Gastroesophageal sphincter (tissue), 4 donors: ENCODE data around the gene ZNF750. TPM values are rescaled to one million over a fixed set of nuclear protein-coding genes. Genes with fewer than 3 reads are reported as not detected.

Experiments used
- ATAC-seq: fragments of 150-250 bp; one replicate; pipeline ENCODE4 v1.9.1; 2016; ENCODE audit warnings: mild to moderate bottlenecking, moderate library complexity
- H3K27ac ChIP-seq, 4 donors: fragments of 200-600 bp; sonication (generic) in 3 of 4; 1 replicate in 3 of 4; 2 replicates in 1 of 4; pipeline ENCODE4 v1.5.1; 2016 to 2019
- H3K27me3 ChIP-seq: fragments of 200-600 bp; sonication (generic); one replicate; pipeline ENCODE4 v1.5.1; 2019
- H3K36me3 ChIP-seq, 2 donors: fragments of 200-600 bp; sonication (generic); one replicate each; pipeline ENCODE4 v1.5.1; 2019; ENCODE audit warnings: control low read depth in 1 of 2
- H3K4me1 ChIP-seq, 3 donors: fragments of 200-600 bp; sonication (generic); 1 replicate in 2 of 3; 2 replicates in 1 of 3; pipeline ENCODE4 v1.5.1; 2016 to 2019; ENCODE audit warnings: control low read depth in 2 of 3
- H3K4me3 ChIP-seq, 2 donors: fragments of 200-600 bp; sonication (generic); one replicate each; pipeline ENCODE4 v1.5.1; 2019; ENCODE audit warnings: mild to moderate bottlenecking in 1 of 2, moderate library complexity in 1 of 2
- H3K9me3 ChIP-seq, 3 donors: fragments of 200-600 bp; sonication (generic); one replicate each; pipeline ENCODE4 v1.5.1; 2017 to 2019; ENCODE audit warnings: control low read depth in 2 of 3
- EP300 ChIP-seq: sonication (generic); formaldehyde crosslinking; IDR thresholded peaks from one replicate; pipeline ENCODE4 v1.6.1; 2017; ENCODE audit warnings: antibody characterized with exemption, mild to moderate bottlenecking
- POLR2A ChIP-seq, 2 donors: fragments of 450-650 bp; IDR thresholded peaks; one replicate each; pipeline ENCODE4 v1.6.1; 2017; ENCODE audit warnings: antibody characterized with exemption in 2 of 2, mild to moderate bottlenecking in 2 of 2, moderate library complexity in 1 of 2
- POLR2AphosphoS5 ChIP-seq: sonication (generic); formaldehyde crosslinking; IDR thresholded peaks from one replicate; pipeline ENCODE4 v1.6.1; 2017; ENCODE audit warnings: antibody characterized with exemption
- WGBS, 2 donors: methylation state at CpG; one replicate each; pipeline ENCODE4 v1.1.5; 2018; ENCODE audit warnings: low coverage in 1 of 2; 5-methylcytosine and 5-hydroxymethylcytosine counted together
- total RNA-seq, 4 donors: library from RNA; depleted of rRNA; stranded (reverse); fragments of >200 nt; gene quantifications; one replicate each; pipeline ENCODE4 v1.1.0, GENCODE V29; 2016
- TF ChIP-seq, protein P1 (sequence below), 4 experiments: fragments of 200-600 bp in 2 of 4; fragments of 450-650 bp in 2 of 4; sonication (generic) in 1 of 4; IDR thresholded peaks; one replicate each; pipeline ENCODE4 v1.5.1; 2017 to 2019; ENCODE audit warnings: antibody characterized with exemption in 4 of 4, mild to moderate bottlenecking in 2 of 4, moderate library complexity in 2 of 4

ZNF750 gene
- total RNA-seq, 4 donors from 2014 or later: 0.46 to 1.6 (median 1.1) TPM; not detected in 1

DNA sequence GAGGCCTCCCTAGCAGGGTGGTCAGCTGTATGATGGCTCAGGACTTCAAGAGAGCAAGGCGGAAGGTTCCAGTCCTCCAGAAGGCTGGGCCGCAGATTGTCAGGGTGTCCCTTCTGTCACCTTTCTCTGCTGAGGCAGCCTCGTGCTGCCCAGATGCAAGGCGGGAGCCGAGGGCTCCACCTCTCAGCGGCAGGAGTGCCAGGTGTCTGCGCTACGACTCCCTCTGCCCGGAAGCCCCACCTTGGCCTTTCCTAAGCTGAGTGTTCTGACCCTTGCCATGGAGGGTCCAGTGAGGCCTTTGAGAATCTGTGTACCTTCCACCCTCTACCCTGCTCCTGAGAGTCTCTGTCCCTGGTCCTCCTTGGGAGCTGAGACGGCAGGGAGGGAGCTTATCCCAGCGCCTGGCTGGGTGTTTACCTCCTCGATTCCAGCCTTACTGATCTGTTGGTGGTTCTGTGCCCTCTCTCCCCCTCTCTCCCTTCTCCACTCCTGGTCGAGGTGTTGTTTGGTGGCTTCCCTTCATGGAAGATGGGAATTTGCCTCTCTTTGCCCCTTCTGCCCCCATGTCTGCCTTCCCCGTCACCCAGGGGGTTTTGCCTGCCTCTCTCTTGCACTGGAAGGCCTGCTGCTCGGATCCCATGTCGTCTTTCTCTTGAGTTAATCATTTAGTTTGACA is 2.2 kb upstream of the ZNF750 start:
- Histone ChIP-seq H3K36me3 (peaks cover 0 to 25% of the 10 kb centered on the region in 2 donors), H3K4me1 (peaks cover 0 to 16% (median 0%) of the 10 kb centered on the region in 3 donors), H3K4me3 (no peak overlapping the region), H3K27me3 (no peaks in the 10 kb centered on the region), H3K9me3 (no peaks in the 10 kb centered on the region), H3K27ac (no peak overlapping the region)
- TF ChIP-seq, protein P1, sequence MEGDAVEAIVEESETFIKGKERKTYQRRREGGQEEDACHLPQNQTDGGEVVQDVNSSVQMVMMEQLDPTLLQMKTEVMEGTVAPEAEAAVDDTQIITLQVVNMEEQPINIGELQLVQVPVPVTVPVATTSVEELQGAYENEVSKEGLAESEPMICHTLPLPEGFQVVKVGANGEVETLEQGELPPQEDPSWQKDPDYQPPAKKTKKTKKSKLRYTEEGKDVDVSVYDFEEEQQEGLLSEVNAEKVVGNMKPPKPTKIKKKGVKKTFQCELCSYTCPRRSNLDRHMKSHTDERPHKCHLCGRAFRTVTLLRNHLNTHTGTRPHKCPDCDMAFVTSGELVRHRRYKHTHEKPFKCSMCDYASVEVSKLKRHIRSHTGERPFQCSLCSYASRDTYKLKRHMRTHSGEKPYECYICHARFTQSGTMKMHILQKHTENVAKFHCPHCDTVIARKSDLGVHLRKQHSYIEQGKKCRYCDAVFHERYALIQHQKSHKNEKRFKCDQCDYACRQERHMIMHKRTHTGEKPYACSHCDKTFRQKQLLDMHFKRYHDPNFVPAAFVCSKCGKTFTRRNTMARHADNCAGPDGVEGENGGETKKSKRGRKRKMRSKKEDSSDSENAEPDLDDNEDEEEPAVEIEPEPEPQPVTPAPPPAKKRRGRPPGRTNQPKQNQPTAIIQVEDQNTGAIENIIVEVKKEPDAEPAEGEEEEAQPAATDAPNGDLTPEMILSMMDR (IDR thresholded peaks at IDR 0.05): no peak
- no peak for TF ChIP-seq POLR2A (IDR thresholded peaks at IDR 0.05)
- TF ChIP-seq EP300: no peak
- TF ChIP-seq POLR2AphosphoS5: no peak
- WGBS, 2 donors: 94 to 95% methylated on average over 8 to 13 of the region's 16 CpGs
- ATAC-seq: no peak

DNA sequence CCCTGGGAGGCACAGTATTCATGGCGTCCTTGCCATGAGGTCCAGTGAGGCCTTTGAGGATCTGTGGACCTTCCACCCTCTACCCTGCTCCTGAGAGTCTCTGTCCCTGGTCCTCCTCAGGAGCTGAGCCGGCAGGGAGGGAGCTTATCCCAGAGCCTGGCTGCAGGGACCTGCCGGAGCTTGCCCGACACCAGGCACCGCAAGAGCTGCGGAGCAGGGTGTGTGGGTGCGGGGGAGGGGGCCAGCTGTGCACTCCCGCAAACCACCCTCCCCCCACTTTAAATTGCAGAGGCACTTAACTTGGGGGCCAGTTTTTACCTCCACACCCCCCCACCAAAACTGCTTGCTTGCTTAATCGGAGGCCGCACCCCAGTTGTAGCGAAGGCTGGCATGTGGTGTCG is 609 bp upstream of the ZNF750 start:
- Histone ChIP-seq H3K27me3 (no peaks in the 10 kb centered on the region), H3K9me3 (no peaks in the 10 kb centered on the region), H3K36me3 (peaks cover 0 to 15% of the 10 kb centered on the region in 2 donors), H3K4me1 (peaks cover 0 to 9% (median 0%) of the 10 kb centered on the region in 3 donors), H3K4me3 (no peak overlapping the region), H3K27ac (no peak overlapping the region)
- WGBS, 2 donors: 100% methylated on average over 4 of the region's 12 CpGs; no CpG with 5 or more reads in 1 of the 2 donors
- ATAC-seq: no peak
- no peak for TF ChIP-seq POLR2AphosphoS5
- no peak for TF ChIP-seq EP300

DNA sequence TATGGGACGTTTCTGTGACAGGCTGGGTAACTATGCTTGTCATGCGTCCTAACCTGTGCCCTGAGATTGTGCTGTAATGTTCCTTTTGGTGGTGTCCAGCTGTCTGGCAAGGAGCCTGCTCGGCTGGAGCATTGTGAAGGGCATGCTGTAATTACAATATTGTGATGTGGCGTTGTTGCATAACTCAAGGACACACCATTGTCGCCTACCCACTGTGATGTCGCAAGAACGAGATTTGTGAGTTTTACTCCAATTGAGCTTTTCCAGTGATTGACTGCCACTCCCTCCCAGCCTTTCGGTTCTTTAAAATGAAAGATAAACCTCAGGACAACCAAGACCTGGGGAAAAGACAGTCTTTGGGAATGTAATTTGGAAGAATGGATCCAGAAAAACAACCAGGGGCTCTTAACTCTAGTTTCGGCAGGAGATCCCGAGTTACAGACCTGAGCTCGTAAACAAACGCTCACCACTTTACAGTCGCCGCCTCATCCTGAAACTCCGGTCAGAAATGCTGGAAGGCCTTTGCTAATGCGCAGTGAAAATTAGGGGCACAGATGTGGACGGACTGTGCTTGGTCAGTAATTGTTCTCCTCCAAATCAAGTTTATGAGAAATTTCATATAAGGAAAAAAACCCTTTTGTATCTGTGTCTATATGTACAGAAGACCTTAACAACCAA is 1.3 kb downstream of the ZNF750 start:
- no peak for TF ChIP-seq EP300
- TF ChIP-seq POLR2A (IDR thresholded peaks at IDR 0.05): no peak
- TF ChIP-seq POLR2AphosphoS5: no peak
- TF ChIP-seq, protein P1 (IDR thresholded peaks at IDR 0.05): no peak
- no peak for ATAC-seq
- 81 to 89% methylated on average over 6 to 17 of the region's 17 CpGs for WGBS, 2 donors

DNA sequence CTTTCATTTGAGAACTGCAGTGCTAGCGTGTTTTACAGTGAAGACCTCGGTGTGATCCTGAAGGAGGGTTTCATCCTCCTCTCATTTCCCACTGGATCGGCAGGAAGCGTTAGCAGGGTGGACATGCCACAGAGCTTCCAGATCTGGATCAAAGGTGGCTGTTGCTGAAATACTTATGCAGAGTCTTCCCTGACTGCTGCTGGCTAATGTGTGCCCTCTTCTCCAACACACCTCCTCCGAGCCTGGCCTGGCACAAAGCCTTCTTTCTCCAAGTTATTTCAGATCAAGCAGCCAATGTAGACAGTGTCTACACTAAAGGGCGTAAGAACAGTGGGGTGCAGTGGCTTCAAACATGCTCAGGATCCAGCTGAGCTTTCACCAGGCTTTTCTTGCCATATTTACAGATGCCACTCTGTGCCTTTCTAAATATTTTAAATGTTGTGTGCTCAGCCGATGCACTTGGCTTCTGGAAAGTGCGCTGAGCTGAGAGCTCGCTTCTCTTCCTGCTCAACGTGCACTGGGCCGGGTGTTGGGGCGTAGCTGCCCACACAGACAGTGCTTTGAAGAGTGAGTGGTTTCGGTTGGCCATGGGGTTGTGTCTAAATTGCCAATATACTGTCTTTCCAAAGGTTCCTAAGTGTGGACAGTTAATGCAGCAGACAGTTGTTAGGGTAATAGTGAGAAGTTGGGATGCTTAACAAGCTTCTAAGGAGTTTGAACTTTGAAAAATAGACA is 2.1 kb downstream of the ZNF750 start:
- Histone ChIP-seq H3K4me1 (peaks cover 0 to 9% (median 0%) of the 10 kb centered on the region in 3 donors), H3K4me3 (no peak overlapping the region), H3K27ac (peak overlapping the region in 2 of 4 donors; percentile 8 to 31), H3K27me3 (no peaks in the 10 kb centered on the region), H3K9me3 (no peaks in the 10 kb centered on the region), H3K36me3 (peaks cover 0 to 41% of the 10 kb centered on the region in 2 donors)
- WGBS, 2 donors: 68 to 72% methylated on average over 9 to 10 of the region's 13 CpGs
- ATAC-seq: no peak
- TF ChIP-seq EP300 (no peak), POLR2A (IDR thresholded peaks at IDR 0.05) (no peak), POLR2AphosphoS5 (no peak)
- TF ChIP-seq, protein P1 (IDR thresholded peaks at IDR 0.05): no peak

More for the DNA sequence above, 1.3 kb downstream of the ZNF750 start:
- Histone ChIP-seq H3K27ac (peak overlapping the region in 2 of 4 donors; percentile 14 to 20), H3K4me1 (peaks cover 0 to 9% (median 0%) of the 10 kb centered on the region in 3 donors), H3K9me3 (no peaks in the 10 kb centered on the region), H3K4me3 (no peak overlapping the region), H3K36me3 (peaks cover 0 to 33% of the 10 kb centered on the region in 2 donors), H3K27me3 (no peaks in the 10 kb centered on the region)

DNA sequence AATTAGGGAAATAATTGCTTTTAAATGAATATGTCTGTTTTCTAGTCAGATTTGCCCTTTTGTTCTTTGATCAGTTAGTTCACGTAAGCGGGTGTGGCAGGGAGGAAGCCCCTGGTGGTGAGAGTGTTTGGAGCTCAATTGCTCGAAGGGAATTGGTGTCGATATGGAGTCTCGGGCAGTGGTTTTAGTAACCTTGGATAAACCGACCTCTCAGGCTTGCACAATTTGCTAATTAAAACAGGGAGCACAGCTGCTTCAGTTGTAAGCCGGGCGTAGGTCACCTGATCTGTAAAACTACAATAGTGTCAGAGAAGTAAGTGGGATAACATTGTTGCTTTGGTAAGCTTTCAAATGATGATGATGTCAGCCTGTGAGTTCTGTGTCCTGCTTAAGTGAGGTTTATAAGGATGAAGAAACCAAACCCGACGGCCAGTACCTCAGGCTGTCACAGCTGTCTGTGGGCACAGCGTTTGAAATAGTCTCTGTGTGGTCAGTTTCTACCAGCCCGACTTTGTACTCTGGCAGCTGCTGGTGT is 2.9 kb downstream of the ZNF750 start:
- Histone ChIP-seq H3K27ac (peak overlapping the region in 3 of 4 donors; percentile 13 to 31 (median 26)), H3K36me3 (peaks cover 0 to 47% of the 10 kb centered on the region in 2 donors), H3K27me3 (no peaks in the 10 kb centered on the region), H3K4me1 (peaks cover 0 to 9% (median 0%) of the 10 kb centered on the region in 3 donors), H3K9me3 (no peaks in the 10 kb centered on the region), H3K4me3 (no peak overlapping the region)
- 63 to 74% methylated on average over 9 of the region's 12 CpGs for WGBS, 2 donors
- TF ChIP-seq, protein P1 (IDR thresholded peaks at IDR 0.05): no peak
- TF ChIP-seq POLR2AphosphoS5 (no peak), POLR2A (IDR thresholded peaks at IDR 0.05) (no peak), EP300 (no peak)
- peak; percentile 41 for ATAC-seq
